DMS 273 treated with DMSO at 0.1 percent for 48 hours (cell line): ENCODE measurements around the gene NHS.

Source experiments
- DNase-seq: peaks from one replicate; lab custom pipeline; 2025; lab: John Stamatoyannopoulos, UW

Gene NHS

DNA sequence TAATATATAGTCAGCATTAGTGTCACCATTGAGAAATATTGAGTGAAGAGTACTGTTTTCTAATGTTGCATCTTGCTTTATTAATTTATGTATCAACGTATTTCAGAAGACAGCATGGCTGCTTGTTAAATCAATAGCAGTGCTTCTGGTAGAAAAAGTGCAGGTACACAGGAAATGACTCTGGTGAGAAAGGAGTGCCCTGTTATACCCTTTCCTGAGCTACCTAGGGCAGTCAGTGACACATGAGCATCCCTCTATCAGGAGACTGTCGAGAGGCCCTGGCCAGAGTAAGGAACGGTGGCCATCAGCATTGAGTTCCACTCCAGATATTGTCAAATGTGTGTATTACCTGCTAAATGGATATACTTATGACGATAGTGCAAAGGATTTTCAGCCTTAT, 404.4 kb downstream of the NHS start:
- no peak for DNase-seq
